LoVo (cell line): ENCODE results near the gene GABRA4.

ENCODE experiments used
- DNase-seq: peaks from one replicate; pipeline ENCODE4 v3.0.0-alpha.2; 2016; ENCODE audit warnings: low spot score

GABRA4 gene

DNA sequence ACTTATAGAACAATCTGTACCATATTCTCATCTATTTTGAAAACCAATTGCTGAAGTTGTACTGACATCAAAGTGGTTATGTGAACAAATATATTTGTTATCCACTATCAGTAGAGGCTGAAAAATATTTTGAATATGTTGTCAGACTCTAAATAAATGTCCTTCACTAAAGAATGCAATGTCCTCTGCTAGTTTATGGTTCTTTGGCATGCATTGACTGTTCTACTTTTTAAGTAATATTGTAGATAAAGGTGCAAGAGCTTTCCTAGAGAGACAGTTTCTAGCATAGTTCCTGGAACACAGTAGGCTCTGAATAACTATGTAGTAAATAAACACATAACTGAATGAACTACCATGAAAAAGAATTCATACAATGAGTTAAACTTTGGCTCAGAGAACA lies 66.2 kb downstream of the GABRA4 start:
- DNase-seq, result no peak

DNA sequence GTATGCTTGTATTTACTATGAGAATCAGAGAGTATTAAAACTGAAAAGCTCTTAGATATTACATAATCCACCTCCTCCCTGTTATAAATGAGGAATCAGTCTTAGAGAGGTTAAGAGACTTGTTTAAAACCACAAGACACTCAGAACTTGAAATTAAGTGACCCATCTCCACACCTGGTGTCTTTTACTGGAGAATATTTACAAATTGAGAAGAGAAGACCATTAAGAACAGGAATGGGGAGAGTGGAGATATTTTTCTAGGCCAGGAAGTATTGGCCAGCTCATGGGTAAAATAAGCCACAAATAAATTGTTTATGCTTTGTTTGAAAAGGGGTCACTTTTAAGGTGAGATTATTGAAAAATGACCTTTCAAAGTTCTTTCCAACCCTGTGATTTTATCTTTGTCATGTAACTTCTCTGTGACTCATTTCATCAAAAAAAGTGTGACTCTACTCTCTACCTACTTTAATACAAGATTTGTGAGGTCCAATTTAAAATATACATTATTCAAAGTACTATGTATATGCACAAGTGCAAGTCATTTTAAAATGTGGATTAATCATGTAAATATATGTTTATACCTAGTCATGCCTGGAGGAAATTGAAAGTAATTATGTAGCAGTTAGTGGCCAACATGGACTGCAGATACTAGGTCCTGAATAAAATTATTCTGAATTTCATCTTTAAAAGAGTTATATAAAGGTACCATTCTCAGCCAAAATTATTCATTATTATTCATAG lies 68.4 kb downstream of the GABRA4 start:
- no peak for DNase-seq

DNA sequence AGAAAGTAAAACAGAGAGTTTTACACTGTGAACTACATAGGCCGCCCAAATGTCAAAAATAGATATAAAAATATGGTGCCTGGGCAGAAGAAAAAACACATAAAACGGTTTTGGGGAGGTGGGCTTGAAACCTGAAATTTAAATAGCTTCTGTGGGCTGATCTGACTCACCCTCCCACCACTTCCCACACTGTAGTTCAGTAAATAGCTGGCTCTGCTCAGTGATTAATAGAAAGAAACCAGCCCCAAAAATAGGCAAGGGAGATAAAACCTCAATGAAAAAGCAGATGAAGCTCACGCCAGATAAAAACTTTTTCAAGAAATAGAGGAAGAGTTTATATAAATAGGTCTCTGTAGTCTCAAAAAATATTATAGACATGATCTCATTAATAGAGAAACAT lies 71.2 kb downstream of the GABRA4 start:
- DNase-seq, result no peak

DNA sequence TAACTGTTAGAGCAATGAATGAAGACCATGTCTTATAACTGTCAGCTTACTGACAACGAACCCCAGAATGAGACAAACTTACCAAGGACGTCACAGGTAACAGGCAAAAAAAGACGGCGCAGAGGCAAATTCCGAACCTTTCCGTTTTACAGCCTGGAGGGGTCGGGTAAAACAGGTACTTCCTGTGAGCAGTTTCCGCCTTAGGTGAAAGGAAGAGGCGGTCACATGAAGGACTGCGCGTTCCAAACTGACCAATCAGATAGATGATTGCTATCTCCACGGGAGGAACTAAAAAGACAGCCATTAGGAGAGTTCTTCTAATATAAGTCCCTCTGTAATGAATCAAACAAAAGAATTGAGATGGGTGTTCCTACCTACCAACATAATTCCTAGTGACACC lies 84.3 kb downstream of the GABRA4 start, which contains the start of gene COX7B2:
Gene COX7B2, minus strand, starts transcription at position 168 of the 400 bp plus-strand sequence. CDS start 174,053 bp downstream, outside the sequence.
- no peak for DNase-seq

DNA sequence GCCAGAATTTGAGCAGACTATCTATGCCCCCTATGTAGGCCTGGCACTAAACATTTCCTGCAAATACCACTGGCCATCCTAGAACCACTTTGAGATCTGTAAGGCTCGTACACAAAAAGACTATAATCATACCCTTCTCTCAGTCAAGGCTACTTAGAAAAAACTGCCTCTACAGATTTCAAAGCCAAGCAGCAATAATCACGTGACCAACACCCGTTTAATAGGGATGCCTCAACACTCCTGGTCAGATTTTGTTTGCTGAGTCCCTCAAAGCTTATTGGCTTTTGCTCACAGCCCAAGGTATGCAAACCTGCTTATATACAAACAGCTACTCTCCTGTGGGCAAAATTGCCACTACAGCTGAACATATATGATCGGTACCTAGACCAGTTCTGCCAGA lies 85.2 kb downstream of the GABRA4 start:
- DNase-seq, result no peak

DNA sequence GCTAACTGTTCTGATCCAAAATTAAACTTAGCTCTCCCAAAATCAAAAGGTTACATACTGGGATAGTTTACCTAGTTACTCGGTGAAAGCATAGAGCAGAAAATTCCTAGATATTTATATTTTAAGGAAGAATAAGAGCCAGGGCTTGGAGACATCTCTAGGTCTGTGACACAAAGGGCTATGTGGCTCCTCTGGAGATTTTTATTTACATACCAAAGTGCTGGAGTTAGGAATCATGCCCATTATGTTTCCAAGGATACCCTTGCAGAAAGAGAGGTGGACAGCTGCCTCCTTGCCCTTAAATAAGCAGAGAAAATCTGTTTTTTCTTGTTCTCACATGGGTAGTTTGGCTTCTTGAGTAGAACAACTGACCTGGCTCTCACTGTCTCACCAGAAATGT lies 93.3 kb downstream of the GABRA4 start:
- no peak for DNase-seq

DNA sequence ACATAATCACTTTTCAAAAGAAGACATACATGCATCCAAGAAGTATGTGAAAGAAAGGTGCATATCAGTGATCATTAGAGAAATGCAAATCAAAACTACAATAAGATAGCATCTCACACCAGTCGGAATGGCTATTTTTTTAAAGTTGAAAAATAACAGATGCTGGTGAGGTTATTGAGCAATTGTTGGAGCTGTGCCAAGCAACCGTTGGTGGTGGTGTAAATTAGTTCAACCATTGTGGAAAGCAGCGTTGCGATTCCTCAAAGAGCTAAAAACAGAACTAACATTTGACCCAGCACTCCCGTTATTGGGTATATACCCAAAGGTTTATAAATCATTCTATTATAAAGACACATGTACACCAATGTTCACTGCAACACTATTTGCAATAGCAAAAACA lies 98.6 kb downstream of the GABRA4 start:
- DNase-seq, result no peak

DNA sequence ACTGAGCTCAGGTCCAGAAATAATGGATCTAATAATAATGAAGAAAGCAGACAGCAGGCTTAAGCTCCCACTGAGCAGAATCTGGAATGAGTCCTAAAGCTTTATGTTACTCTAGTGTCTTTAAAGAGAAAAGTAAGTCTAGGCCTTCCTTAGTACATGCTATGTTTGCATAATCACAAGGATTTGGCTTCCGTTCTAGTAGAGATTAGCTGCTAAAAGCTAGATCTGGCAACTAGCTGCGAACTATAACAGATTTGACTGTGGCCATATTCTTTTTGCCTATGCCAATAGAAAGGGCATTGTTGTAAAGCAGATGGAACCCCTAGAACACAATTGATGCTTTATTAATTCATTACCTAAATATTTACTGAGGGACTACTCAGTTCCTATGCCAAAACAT lies 103.3 kb downstream of the GABRA4 start:
- DNase-seq, result no peak

DNA sequence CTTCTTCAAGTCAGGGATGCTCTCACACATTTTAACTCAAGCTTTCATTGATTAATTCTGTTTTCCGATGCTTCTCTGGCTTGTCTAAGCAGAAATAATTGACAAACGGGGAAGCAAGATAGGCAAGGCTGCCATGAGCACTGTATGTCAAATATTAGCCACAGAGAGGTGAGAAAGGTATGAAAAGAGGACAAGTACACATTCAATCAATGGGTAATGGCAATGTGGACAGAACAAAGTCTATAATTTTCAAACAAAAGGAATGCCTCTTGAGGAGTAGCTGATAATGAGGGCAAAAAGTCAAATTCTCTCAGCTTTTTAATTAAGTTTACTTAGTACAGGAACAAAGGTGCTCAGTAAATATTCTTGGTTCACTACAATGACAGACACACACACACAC lies 104.0 kb downstream of the GABRA4 start:
- DNase-seq, result no peak

DNA sequence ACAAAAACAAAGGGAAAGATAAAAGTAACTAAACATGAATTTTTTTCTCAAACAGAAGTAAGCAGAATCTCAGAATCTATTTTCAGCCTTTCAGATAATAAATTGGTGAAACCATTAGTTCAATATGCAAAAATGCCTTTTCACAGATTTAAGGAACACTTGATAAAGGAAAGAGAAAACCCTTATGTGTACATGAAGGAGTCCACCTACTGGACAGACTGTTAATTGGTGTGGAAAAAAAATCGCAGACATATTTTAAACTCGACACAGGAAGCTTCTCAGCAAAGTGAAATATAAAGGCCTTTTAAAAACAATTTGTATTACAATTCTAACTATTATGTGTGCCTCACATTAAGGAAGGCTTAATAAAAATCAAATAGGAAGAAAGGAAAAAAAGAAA lies 106.7 kb downstream of the GABRA4 start:
- peak; percentile 3 for DNase-seq

DNA sequence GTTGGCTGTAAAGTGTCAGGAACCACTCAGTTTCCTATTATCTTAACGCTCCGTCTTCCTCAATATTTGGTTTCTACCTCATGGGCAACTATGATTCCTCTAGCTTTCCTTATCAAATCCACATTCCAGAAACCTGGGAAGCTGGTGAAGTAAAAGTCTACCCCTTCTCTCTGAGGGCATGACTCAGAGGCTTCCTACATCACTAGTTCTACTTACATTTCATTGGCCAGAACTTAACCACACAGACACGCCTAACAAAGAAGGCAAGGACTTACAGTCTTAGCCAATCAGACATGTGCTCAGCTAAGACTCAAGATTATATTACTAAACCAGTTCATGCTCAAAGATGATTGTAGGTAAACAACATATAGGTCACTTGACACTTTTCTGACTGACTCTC lies 114.7 kb downstream of the GABRA4 start:
- no peak for DNase-seq

DNA sequence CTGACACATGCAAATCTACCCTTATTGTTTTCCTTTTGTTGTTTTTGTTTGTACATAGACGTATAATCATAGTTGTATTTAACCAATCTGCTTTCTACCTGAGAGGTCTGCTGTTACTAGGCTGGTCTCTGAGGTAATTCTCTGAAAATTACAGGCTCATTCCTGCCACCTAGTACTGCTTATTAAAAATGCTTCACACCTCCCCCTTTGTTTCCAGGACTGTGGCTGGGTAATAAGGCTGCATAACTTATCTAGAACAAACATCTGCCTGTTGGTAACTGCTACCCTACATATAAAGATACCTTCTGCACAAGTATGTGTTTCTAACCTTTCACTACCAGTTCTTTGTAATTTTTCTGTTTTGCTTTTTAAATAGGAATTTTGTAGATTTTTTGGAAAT lies 118.6 kb downstream of the GABRA4 start:
- DNase-seq, result no peak

DNA sequence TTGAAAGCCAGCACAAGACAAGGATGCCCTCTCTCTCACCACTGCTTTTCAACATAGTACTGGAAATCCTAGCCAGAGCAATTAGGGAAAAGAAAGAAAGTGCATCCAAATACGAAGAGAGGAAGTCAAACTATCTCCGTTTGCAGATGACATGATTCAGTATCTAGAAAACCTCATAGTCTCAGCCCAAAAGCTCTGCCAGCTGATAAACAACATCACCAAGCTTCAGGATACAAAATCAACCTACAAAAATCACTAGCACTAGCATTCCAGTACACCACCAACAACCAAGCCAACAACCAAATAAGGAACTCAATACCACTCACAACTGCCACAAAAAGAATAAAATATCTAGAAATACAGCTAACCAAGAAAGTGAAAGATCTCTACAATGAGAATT lies 123.0 kb downstream of the GABRA4 start:
- DNase-seq, result no peak
